C4-2B (cell line): ENCODE results near the gene KRTAP5-1.

Source experiments
- CTCF ChIP-seq: fragments of 450-650 bp; conservative IDR thresholded peaks from 2 replicates; pipeline ENCODE4 v1.5.1; 2017; ENCODE audit warnings: mild to moderate bottlenecking
- ZFX ChIP-seq: fragments of 450-650 bp; IDR thresholded peaks from 2 replicates; pipeline ENCODE4 v1.6.1; 2017

GRCh38 chr11:1561955-1562354 is 23.1 kb downstream of the KRTAP5-1 start:
- TF ChIP-seq CTCF (no peak), ZFX (no peak)
